ENCODE measurements around the gene MARVELD2.
"Not testable (repeated sequence)": the region's sequence is repeated elsewhere in the genome, so short reads cannot be mapped to it uniquely, and the experiment has no call there.

Gene MARVELD2, protein sequence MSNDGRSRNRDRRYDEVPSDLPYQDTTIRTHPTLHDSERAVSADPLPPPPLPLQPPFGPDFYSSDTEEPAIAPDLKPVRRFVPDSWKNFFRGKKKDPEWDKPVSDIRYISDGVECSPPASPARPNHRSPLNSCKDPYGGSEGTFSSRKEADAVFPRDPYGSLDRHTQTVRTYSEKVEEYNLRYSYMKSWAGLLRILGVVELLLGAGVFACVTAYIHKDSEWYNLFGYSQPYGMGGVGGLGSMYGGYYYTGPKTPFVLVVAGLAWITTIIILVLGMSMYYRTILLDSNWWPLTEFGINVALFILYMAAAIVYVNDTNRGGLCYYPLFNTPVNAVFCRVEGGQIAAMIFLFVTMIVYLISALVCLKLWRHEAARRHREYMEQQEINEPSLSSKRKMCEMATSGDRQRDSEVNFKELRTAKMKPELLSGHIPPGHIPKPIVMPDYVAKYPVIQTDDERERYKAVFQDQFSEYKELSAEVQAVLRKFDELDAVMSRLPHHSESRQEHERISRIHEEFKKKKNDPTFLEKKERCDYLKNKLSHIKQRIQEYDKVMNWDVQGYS

GRCh38 chr5:69414885-69415583, at the start of gene MARVELD2:
Gene MARVELD2, plus strand, starts transcription at chr5:69415116. Its CDS starts 4,270 bp downstream, at chr5:69419386.
- DNase-seq = peak; percentile 73

DNA sequence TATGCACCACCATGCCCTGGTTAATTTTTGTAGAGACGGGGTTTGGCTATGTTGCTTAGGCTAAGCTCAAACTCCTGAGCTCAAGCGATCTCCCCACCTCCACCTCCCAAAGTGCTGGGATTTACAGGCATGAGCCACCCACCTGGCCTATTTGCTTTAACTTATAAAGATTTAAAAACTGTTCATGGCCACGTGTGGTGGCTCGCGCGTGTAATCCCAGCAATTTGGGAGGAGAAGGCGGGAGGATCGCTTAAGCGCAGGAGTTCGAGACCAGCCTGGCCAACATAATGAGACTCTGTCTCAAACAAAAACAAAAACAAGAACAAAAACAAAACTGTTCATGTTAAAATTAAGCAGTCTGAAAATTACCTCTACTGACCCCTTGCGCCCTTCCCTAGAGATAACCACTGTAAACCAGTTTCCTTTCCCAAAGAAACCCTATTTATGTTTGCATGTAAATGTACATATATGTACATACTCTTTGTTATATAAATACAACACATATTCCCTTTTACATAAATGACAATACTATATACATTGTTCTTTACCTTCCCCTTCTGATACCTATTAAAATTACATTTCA, 47.1 kb upstream of the MARVELD2 start:
- DNase-seq = no peak

DNA sequence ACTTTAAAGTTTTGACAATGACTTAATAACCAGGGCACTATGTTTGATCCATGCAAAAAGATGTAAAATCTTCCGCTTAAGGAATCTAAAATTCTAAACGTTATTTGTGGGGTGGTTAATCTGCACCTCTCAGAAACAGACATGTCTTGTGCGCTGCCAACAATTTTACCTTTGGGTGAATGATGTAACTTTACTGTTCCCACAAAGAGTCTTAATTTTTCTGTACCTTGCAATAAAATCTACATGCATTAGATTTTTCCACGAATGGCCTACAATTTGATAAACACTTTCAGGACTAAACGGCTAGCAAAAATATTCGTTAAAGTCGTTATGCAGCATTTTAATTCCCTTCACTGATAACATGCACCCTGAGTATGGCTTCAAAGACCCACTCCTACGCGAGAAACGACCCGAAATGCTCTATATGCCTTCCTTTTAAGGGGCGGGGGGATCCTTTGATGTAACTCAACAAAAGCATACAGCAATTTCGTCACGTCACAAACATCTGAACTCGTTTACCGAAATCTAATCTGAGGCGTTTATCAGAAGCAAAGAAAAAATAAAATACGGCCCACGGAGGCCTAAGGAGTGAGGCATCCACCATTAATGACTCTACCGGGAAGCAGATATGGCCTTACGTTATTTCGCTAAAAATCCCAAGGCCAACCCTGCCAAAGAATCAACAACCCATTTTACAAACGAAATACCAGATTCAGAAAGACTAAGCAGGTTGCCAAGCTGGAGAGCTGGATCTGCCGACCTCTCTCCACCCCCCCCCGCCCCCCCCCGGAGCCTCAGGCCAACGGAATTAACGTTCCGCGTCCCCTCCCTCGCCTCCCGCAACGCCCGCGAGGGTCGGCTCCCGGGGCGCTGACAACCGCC, 46.2 kb upstream of the MARVELD2 start:
- DNase-seq = no peak

- DNase-seq = peak; percentile 85
Measured at GRCh38 chr5:69369340-69370121, 45.4 kb upstream of the MARVELD2 start, which contains the start of the genes AK6, RAD17 and TAF9. Gene AK6, minus strand, starts transcription at chr5:69369520. Its CDS starts 30 bp downstream, at chr5:69369490. Gene RAD17, plus strand, starts transcription at chr5:69369818. Its CDS starts 2,391 bp downstream, at chr5:69372209. Gene TAF9, minus strand, starts transcription at chr5:69369520. Its CDS starts 3,783 bp downstream, at chr5:69365737.

DNA sequence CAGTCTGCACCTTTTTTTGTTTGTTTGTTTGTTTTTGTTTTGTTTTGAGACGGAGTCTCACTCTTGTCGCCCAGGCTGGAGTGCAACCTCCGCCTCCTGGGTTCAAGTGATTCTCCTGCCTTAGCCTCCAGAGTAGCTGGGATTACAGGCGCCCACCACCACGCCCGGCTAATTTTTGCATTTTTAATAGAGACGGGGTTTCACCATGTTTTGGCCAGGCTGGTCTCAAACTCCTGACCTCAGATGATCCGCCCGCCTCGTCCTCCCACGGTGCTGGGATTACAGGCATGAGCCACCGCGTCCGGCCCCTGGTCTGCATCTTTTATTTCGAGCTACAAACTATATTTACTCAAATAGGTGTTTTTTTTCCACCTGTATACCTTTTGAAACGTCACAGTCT, 44.6 kb upstream of the MARVELD2 start:
- not testable (repeated sequence) for DNase-seq

DNA sequence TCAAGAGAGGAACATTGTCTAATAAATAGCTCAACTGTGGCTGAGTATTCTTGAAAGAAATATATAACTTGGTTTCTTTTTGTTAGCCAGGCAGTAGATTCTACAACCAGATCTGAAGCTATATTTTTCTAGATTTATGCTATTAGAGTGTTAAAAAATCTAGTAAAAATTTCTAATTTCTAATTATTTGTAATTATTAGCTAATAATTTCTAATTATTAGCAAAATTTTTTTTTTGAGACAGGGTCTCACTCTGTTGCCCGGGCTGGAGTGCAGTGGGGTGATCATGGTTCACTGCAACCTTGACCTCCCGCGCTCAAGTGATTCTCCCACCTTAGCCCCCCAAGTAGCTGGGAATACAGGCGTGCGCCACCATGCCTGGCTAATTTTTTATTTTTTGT, 42.5 kb upstream of the MARVELD2 start:
- DNase-seq = no peak

DNA sequence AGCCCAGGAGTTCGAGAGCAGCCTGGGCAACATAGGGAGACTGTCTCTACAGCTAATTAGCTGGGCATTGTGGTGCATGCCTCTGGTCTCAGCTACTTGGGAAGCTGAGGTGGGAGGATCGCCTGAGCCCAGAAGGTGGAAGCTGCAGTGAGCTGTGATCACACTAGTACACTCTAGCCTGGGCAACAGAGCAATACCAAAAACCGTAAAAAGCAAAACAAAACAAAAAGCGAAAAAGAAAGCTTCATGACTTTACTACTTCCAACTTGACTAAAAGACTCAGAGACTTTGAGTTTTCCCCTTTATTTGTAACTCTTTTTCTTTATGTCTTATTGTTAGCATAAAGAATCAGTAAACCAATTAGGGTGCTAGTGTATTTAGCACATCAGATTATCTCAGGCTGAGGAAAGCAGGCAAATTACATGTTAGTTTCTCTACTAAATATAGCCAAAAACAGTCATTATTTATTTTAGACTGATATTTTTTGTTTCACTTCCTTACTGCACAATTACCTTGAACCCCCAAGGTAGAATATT, 39.9 kb upstream of the MARVELD2 start:
- DNase-seq = no peak

DNA sequence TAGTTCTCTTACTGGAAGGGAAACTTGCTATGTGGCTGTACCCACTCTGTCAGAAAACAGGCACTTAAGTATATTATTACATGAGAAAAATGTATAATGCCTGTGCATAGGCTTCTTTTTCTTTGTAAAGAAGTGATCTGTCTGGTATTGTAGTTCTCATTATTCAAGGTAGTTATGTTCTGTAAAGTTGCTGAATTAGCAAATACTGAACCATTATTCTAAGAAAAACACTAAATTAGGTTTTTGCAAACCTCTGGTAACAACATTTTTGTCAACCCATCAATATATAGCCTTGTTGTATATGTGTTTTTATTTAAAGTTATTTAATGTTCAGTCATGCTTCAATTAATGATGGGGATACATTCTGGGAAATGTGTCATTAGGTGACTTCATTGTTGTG, 36.5 kb upstream of the MARVELD2 start:
- no peak for DNase-seq

DNA sequence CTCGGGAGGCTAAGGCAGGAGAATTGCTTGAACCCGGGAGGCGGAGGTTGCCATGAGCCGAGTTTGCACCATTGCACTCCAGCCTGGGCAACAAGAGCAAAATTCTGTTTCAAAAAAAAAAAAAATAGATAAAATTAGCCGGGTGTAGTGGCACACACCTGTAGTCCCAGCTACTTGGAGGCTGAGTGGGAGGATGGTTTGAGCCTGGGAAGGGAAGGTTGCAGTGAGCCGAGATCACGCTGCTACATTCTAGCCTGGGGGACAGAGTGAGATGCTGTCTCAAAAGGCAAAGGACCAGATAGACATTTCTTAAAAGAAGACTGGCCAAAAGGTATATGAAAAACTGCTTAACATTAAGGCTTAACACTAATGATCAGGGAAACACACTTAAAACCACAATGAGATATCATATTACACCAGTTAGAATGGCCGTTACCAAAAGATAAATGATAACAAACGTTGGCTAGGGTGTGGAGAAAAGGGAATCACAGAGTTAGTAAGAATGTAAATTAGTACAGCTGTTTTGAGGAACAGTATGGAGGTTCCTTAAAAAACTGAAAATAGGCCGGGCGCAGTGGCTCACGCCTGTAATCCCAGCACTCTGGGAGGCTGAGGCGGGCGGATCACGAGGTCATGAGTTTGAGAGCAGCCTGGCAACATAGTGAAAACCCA, 10.1 kb upstream of the MARVELD2 start:
- no peak for DNase-seq

DNA sequence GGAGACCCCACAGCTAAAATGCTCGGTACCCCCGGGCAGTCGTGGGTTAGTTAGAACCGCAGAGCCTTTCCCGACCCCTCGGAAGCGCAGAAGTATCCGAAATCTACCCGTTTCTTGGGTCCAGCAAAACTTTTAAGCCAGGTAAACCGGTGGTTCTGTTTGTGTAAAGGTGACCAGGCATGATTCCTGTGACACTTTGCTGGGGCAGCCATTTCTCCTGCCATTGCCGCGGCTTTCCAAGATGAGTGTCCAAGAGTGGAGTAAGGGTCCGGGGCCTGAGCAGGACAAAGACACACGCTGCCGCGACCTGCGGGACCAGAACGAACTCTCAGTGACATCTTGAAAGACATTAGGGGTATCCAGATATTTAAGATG, 655 bp downstream of the MARVELD2 start:
- no peak for DNase-seq

DNA sequence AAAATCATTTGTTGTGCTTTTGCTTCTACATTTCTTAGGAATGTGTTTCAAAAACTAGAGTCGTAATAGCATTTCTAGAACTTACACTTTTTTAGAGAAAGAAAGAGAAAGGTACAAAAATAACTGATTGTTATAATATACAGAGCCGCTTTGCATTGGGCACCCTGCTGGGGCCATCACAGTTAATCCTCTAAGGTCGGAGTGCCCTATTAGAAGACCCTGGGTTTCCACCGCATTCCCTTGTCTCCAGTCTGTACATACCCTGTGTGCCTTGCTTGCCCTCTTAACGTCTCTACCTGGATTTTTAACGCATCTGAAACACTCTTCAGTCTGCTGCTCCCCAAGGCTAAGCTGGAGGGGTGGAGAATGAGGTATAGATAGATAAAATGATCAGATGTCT, 1.3 kb downstream of the MARVELD2 start:
- no peak for DNase-seq

DNA sequence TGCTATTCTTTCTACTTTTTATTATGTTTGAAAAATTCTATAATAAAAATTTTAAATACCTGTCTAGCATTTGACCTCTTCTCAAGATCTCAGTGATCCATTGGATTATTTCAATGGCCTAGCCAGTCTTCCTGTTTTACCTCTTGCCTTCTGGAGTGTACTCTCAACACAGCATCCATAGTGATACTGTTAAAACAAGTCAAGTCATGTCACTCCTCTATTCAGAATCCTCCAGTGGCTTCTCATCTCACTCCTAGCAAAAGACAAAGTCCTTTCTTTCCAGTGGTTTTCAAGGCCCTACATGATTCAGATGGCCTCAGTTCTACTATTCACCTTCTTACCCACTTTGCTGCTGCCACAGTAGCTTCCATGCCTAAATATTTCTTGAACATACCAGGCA, 1.8 kb downstream of the MARVELD2 start:
- no peak for DNase-seq

GRCh38 chr5:69418554-69418953, 3.6 kb downstream of the MARVELD2 start:
- no peak for DNase-seq

- DNase-seq = no peak
Measured at GRCh38 chr5:69431424-69432303, 16.7 kb downstream of the MARVELD2 start.

DNA sequence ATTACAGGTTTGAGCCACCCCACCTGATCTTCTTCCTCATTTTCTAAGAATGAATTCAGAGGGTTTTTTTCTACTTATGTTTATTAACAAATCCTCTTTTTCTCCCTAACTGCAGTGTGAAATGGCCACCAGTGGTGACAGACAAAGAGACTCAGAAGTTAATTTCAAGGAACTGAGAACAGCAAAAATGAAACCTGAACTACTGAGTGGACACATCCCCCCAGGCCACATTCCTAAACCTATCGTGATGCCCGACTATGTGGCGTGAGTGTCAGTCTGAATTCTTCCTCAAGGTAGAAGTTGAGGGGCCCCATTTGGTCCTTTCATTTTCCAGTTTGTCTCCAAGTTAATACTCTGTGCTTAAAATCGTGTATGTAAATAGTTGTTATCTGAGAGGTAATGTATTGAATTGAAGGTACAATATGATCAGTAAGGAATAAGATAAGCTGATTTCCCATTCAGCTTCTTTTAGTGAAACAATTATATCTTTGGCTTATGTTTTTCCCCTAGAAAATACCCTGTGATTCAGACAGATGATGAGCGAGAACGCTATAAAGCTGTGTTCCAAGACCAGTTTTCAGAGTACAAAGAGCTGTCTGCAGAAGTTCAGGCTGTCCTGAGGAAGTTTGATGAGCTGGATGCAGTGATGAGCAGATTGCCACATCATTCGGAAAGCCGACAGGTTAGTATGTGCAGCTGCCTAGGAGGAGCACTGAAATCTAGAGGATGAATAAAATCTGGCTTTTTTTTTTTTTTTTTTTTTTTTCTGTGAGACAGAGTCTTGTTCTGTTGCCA, 17.7 kb downstream of the MARVELD2 start:
- no peak for DNase-seq

- DNase-seq = not testable (repeated sequence)
Measured at GRCh38 chr5:69435276-69435884, 20.5 kb downstream of the MARVELD2 start.

DNA sequence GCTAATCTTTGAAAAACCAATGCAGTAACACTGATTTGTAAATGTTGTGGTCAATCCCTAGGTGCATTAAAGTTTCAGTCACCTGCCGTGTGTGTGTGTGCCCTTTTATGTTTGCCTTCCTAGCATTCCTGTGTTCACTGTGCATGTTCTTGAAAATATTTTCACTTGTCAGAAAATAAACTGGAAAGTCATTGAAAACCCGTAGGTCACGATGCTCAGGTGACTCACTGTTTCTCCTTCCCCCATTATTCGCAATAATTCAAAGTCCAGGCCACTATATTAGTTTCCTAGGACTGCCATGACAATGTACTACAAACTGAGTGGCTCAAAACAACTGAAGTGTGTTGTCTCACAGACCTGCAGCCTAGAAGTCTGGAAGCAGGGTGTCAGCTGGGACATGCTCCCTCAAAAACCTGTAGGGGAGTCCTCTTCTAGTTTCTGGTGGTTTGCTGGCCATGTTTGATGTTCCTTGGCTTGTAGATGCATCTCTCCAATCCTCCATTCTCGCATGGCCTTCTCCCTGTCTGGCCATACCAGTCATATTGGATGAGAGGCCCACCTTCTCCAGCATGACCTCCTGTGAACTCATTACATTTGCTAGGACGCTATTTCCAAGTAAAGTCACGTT, 29.3 kb downstream of the MARVELD2 start:
- no peak for DNase-seq

GRCh38 chr5:69449511-69449910, 34.6 kb downstream of the MARVELD2 start:
- no peak for DNase-seq

Data from NCI-H526 treated with DMSO at 0.1 percent for 48 hours (cell line).